Lung (tissue), 12 donors: ENCODE results near the gene CHIC2. TPM values are rescaled to one million over a fixed set of nuclear protein-coding genes. Genes with fewer than 3 reads are reported as not detected.
A peak's percentile ranks its signal among the peaks of the same experiment; 100 is the strongest.

Experiments
- ATAC-seq: fragments of 200-7000 bp; cut with Tn5 transposase; one replicate; pipeline ENCODE4 v1.9.1; 2020; ENCODE audit warnings: moderate number of reproducible peaks; ENCODE audit not compliant: insufficient read depth, low FRiP score
- DNase-seq, 3 donors: peaks; one replicate each; pipeline ENCODE4 v3.0.0-alpha.2; 2013 to 2017
- H3K27ac ChIP-seq, 2 donors: one replicate each; pipeline ENCODE4 v1.5.1; 2013; ENCODE audit warnings: mild to moderate bottlenecking in 2 of 2, moderate library complexity in 2 of 2, control low read depth in 1 of 2, inconsistent platforms in 1 of 2, low read depth in 1 of 2, low read length in 1 of 2
- H3K27me3 ChIP-seq, 3 donors: one replicate each; pipeline ENCODE4 v1.5.1; 2013; ENCODE audit warnings: low read length in 2 of 3; ENCODE audit not compliant: control insufficient read depth in 3 of 3, insufficient read depth in 3 of 3
- H3K36me3 ChIP-seq, 4 donors: one replicate each; pipeline ENCODE4 v1.5.1; 2013; ENCODE audit warnings: low read length in 4 of 4, mild to moderate bottlenecking in 1 of 4, moderate library complexity in 1 of 4; ENCODE audit not compliant: control insufficient read depth in 4 of 4, insufficient read depth in 4 of 4
- H3K4me1 ChIP-seq, 5 donors: one replicate each; pipeline ENCODE4 v1.5.1; 2013; ENCODE audit warnings: low read length in 5 of 5, mild to moderate bottlenecking in 2 of 5, moderate library complexity in 1 of 5; ENCODE audit not compliant: control insufficient read depth in 5 of 5, insufficient read depth in 5 of 5
- H3K4me3 ChIP-seq: one replicate; pipeline ENCODE4 v1.5.1; 2013; ENCODE audit warnings: mild to moderate bottlenecking, control low read depth, moderate library complexity
- H3K9ac ChIP-seq, 2 donors: one replicate each; pipeline ENCODE4 v1.5.1; 2013; ENCODE audit warnings: low read length in 2 of 2, control low read depth in 1 of 2; ENCODE audit not compliant: insufficient read depth in 1 of 2
- H3K9me3 ChIP-seq, 4 donors: one replicate each; pipeline ENCODE4 v1.5.1; 2013; ENCODE audit warnings: low read length in 3 of 4, mild to moderate bottlenecking in 1 of 4, moderate library complexity in 1 of 4; ENCODE audit not compliant: control insufficient read depth in 4 of 4, insufficient read depth in 3 of 4
- WGBS, 2 donors: extraction: QIAGEN DNeasy Blood & Tissue Kit; methylation state at CpG; one replicate each; pipeline ENCODE4 v1.1.7; 2013; 5-methylcytosine and 5-hydroxymethylcytosine counted together
- polyA plus RNA-seq, 2 donors: library from polyadenylated mRNA; stranded (reverse); fragments of 200-250 nt; gene quantifications; one replicate each; pipeline ENCODE4 v1.2.1, GENCODE V29; 2013
- total RNA-seq, 2 donors: library from RNA; depleted of rRNA in 1 of 2; stranded (reverse); fragments of >200 nt in 1 of 2; gene quantifications; one replicate each; pipeline ENCODE4 v1.2.1, GENCODE V29; 2014 to 2021
- TF ChIP-seq, protein P1 (sequence below): IDR thresholded peaks from 2 replicates; pipeline ENCODE4 v1.5.1; 2012; ENCODE audit warnings: mild to moderate bottlenecking; ENCODE audit errors: control extremely low read depth, extremely low read depth
- donor health status: control.
- donor health status: control.
- donor health status: Bipolar disorder and iron deficiency.
- donor health status: healthy.
- donor health status: DM: yes; HTN: yes; CAD: no.

CHIC2 gene
- total and polyA plus RNA-seq, 4 donors: 12.6 to 52.8 (median 30.5) TPM

- no peak for ATAC-seq
- Histone ChIP-seq H3K36me3 (no peaks in the 10 kb centered on the region), H3K9me3 (peaks cover 0 to 7% (median 0%) of the 10 kb centered on the region in 4 donors), H3K9ac (no peak overlapping the region), H3K27ac (no peak overlapping the region), H3K4me3 (no peak overlapping the region), H3K27me3 (peaks cover 23 to 94% (median 89%) of the 10 kb centered on the region in 3 donors), H3K4me1 (peaks cover 0 to 37% (median 5%) of the 10 kb centered on the region in 5 donors)
- TF ChIP-seq, protein P1, sequence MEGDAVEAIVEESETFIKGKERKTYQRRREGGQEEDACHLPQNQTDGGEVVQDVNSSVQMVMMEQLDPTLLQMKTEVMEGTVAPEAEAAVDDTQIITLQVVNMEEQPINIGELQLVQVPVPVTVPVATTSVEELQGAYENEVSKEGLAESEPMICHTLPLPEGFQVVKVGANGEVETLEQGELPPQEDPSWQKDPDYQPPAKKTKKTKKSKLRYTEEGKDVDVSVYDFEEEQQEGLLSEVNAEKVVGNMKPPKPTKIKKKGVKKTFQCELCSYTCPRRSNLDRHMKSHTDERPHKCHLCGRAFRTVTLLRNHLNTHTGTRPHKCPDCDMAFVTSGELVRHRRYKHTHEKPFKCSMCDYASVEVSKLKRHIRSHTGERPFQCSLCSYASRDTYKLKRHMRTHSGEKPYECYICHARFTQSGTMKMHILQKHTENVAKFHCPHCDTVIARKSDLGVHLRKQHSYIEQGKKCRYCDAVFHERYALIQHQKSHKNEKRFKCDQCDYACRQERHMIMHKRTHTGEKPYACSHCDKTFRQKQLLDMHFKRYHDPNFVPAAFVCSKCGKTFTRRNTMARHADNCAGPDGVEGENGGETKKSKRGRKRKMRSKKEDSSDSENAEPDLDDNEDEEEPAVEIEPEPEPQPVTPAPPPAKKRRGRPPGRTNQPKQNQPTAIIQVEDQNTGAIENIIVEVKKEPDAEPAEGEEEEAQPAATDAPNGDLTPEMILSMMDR: no peak
- DNase-seq: peak in 1 of 3 donors; percentile 44
- WGBS, 2 donors: 8 to 9% methylated on average over 8 of the region's 8 CpGs
These were observed 38.8 kb upstream of the CHIC2 start for GRCh38 chr4:54103190-54103574.

DNA sequence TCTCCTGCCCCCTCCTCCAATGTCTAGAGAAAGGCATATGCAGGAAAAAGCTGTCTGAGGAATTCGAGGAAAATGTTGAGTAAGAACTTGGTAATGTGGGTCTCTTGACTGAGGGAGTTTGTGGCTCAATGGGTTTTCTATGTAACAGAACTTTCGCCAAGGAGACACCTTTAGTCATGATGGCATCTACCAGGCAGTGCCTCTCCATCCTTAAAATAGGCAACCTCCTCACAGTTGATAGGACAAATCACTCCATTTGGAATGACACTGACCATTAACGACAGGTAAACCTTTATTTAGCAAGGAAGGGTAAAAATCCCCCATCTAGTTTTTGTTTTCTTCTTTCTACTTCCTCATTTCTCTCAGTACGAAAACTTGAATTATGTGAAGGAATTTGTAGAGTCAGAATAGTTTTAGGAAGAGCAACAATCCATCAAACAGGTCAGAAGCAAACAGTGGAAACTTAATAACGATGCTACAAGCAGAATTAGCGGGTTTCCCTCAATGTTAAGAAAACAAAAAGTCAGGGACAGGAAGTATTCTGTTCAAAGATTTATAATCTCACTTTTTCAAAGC is 38.2 kb upstream of the CHIC2 start:
- Histone ChIP-seq H3K27me3 (peaks cover 23 to 94% (median 89%) of the 10 kb centered on the region in 3 donors), H3K9ac (no peak overlapping the region)
- WGBS, 2 donors: 17 to 23% methylated on average over 6 of the region's 6 CpGs

GRCh38 chr4:54101190-54102041 is 37.0 kb upstream of the CHIC2 start:
- Histone ChIP-seq H3K36me3 (no peaks in the 10 kb centered on the region), H3K9me3 (peaks cover 0 to 7% (median 0%) of the 10 kb centered on the region in 4 donors), H3K4me1 (peaks cover 0 to 34% (median 3%) of the 10 kb centered on the region in 5 donors), H3K9ac (no peak overlapping the region), H3K27me3 (peaks cover 23 to 94% (median 87%) of the 10 kb centered on the region in 3 donors), H3K27ac (no peak overlapping the region), H3K4me3 (no peak overlapping the region)
- DNase-seq: peak in 1 of 3 donors; percentile 1
- WGBS, 2 donors: 4 to 5% methylated on average over 49 to 50 of the region's 50 CpGs
- no peak for ATAC-seq
- TF ChIP-seq, protein P1: no peak

More for the DNA sequence above, 38.2 kb upstream of the CHIC2 start:
- ATAC-seq: no peak
- TF ChIP-seq, protein P1: no peak
- Histone ChIP-seq H3K36me3 (no peaks in the 10 kb centered on the region), H3K4me3 (no peak overlapping the region), H3K4me1 (peaks cover 0 to 34% (median 3%) of the 10 kb centered on the region in 5 donors), H3K27ac (no peak overlapping the region), H3K9me3 (peaks cover 0 to 7% (median 0%) of the 10 kb centered on the region in 4 donors)
- peak in 1 of 3 donors; percentile 37 for DNase-seq
